ENCODE results near the gene BOLA2B.
A peak's percentile ranks its signal among the peaks of the same experiment; 100 is the strongest.
"Not testable (repeated sequence)": the region's sequence is repeated elsewhere in the genome, so short reads cannot be mapped to it uniquely, and the experiment has no call there.

Gene BOLA2B

DNA sequence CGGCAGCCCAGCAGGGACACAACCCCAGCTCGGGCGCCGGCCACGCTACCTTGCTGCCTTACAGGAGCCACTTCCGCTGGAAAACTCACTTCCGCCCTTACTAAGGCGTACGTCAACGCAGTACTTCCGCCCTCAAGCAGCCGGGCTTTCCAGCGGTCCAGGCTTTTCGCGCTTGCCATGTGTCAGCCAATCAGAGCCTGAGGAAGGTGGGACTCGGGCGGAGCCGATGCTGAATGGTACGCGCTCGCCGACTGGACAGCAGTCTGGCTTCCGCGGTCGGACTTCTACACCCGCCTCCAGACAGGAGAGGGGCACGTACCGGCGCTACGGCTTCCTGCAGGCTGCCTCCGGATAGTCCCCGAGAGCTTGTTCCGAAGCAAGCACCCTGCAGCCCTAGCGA is at the start of gene BOLA2B, which contains the start of gene SLX1A:
BOLA2B (minus strand) TSS at position 52 of the 400 bp plus-strand sequence. CDS start 71 bp downstream, outside the sequence.
SLX1A (plus strand) TSS at position 261 of the 400 bp plus-strand sequence. CDS start 210 bp downstream, outside the sequence.
- not testable (repeated sequence) for DNase-seq (ENCODE audit: low read depth)

DNA sequence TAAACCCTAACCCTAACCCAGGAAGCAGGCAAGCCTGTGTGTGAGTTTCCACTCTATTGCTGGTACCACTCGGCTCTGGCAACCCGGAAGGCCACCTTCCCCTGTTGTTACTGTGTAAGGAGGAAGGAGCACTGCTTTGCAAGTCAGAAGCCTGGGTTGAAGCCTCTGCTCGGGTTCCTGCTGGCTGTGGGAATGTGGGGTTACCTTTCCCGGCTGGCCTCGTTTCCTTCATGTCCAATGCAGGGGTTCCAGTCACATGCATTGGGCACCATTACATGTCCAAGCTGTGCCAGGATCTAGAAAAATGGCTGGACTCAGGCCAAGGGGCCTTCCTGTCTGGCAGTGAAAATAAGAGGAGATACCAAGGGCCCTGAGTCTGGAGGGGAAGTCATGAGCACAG is 23.6 kb upstream of the BOLA2B start:
- DNase-seq (ENCODE audit: low read depth), result not testable (repeated sequence)

DNA sequence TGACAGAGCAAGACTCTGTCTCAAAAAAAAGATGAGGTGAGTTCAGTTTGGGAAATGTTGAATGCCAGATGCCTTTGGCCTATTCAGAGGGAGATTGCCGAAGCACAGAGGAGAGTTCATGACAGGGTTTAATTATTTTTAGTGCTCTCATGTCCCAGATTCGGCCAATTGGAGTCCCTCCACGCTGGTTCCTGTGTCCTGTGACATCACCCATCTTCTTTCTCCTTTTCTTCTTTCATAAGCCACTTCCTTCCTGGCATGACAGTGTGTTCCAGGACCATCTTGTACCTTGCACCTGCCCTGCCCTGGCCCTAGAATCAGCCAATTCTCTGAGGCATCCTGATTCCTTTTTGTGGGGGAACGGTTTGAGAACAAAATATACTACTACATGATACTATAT is 17.9 kb upstream of the BOLA2B start:
- DNase-seq (ENCODE audit: low read depth), result not testable (repeated sequence)

DNA sequence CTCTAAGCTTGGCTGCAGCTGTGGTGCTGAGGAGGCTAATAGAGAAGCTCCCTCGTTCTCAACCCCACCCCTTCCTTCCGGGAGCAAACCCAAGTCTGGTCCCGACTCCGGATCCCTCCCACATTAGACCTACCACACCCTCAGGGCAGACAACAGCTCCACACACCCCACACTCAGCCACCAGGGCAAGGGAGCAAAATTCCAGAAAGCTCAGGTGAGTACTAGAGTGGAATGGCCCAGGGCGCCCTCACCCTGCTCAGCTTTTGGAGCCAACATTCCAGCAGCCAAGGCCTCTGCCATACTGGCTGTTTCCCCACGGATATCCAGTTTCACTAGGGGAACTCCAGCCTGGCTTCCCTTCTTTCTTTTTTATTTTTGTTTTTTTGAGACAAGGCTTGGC is 15.6 kb upstream of the BOLA2B start:
- DNase-seq (ENCODE audit: low read depth), result not testable (repeated sequence)

DNA sequence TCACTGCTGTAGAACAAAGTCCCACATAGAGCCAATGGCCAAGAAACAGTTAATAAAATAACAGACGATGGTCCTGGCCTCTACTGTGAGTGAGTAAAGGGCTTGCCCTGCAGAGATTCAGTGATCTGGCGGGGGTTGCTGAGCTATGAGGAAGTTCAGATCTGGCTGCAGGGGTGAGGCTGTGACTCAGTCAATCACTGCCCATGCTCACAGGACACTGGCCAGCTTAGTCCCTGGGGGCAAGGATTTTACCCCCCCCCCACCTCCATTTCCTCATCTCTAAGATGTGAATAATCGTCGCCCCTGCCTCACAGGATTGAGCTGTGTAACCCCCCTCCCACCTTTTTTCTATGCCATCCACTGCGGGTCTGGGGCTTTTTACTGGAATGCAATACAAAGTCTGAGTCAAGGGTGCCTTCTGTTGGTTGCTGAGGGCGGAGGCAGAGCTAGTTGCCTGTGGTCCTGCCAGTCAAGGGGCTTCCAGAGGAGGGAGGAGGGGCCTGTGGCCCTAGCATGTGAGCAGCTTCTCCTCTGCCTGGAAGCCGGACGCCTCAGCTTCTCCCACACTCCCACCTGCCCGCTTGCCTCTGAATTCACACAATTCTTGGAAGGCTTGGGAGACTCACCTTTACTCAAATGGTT is 13.7 kb upstream of the BOLA2B start:
- DNase-seq (ENCODE audit: low read depth), result not testable (repeated sequence)

DNA sequence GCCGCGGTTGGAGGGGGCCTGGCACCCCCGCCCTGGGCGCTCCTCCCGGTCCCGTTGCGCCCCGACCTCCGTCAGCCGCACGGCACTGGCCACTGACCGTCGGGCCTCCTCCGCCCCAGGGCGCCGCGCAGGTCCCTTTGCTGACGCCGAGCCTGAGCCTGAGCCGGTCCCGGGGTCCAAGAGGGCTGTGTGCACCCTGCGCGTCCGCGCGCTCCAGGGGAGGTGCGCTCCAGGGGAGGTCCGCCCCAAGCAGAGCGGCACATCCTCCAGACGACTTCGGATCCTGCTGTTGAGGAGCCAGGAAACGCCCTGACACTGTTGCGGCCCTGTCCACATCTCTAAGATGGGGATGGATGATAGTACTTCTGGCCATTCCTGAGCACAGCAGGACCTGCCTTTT is 12.8 kb upstream of the BOLA2B start:
- not testable (repeated sequence) for DNase-seq (ENCODE audit: low read depth)

DNA sequence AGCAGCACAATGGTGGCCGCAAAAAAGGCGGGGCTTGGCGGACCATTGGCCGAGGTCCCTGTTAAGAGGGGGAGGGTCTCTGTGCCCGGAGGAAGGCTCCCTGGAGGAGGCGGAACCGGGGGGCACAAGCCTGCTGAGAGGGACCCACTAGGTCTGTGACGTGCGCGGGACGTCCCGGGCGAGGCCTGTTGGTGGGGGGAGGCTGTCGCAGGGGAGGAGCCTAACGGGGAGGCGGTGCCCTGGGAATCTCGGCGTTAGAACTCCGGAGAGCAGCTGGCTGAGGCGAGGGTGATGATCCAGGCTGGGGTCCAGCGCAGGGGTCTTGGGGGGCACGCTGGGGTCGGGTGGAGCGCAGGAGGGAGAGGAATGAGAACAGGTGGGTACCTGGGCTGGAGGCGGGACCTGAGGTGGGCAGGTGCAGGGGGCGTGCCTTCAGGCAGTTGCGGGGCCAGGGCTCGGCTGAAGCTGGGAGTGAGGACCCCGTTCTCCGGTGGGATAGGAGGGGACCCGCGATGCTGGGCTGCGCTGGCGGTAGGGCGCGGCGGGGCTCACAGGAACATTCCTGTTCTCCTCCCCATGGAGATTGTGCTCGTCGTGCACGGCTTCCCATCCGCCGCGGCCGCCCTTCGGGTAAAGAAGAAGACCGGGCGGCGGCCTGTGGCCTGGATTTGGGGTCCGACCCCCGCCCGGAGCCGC is 12.2 kb upstream of the BOLA2B start:
- DNase-seq (ENCODE audit: low read depth), result not testable (repeated sequence)

DNA sequence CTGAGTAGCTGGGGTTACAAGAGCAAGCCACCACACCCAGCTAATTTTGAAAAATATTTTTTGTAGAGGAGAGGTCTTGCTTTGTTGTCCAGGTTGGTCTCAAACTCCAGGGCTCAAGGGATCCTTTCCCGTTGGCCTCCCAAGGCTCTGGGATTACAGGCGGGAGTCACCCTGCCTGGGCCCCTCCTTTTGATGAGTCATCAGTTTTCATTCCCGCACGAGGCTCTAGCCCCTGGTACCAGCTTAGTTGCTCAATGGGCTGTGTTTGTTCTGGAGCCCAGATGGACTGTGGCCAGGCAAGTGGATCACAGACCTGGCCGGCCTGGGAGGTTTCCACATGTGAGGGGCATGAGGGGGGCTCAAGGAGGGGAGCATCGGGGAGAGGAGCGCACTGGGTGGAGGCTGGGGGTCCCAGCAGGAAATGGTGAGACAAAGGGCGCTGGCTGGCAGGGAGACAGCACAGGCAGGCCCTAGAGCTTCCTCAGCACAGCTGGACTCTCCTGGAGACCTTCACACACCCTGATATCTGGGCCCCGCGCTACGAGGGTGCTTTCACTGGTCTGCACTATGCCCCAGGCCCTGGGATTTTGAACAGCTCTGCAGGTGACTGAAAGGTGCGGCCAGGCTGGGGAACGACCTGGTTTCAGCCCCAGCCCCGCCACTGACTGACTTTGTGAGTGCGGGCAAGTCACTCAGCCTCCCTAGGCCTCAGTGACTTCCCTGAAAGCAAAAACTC is 6.3 kb upstream of the BOLA2B start:
- DNase-seq (ENCODE audit: low read depth), result not testable (repeated sequence)

DNA sequence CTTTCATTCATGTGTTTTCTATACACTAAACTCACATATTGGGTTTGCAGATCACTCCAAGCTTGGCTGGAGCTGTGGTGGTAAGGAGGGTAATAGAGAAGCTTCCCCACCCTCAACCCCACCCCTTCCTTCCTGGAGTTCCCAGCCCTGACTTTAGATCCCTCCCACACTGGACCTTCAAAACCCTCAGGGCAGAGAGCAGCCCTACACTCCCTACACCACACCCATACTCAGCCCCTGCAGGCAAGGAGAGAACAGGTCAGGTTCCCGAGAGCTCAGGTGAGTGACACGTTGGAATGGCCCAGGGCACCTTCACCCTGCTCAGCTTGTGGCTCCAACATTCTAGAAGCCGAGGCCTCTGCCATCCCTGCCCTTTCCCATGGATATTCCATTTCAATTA is 5.6 kb upstream of the BOLA2B start, which contains the start of gene SULT1A3:
SULT1A3 (plus strand) TSS at position 207 of the 400 bp plus-strand sequence. CDS start 1,474 bp downstream, outside the sequence.
- not testable (repeated sequence) for DNase-seq (ENCODE audit: low read depth)

DNA sequence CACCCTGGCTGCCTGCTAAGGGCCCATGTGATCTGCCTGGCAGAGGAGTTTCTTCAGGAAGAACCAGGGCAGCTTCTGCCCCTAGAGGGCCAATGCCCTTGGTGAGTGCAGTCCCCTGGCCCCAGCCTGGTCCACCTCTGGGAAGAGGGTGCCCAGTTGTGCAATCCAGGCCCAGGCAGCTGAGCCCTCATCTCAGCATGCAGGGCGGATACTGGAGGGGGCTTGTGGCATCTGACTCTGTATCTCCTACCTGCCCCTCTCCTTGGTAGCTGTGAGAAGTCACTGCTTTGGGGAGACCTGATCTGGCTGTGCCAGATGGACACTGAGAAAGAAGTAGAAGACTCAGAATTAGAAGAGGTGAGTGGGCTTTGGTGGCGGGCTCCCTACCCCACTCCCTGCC is 3.5 kb upstream of the BOLA2B start:
- DNase-seq (ENCODE audit: low read depth), result not testable (repeated sequence)

DNA sequence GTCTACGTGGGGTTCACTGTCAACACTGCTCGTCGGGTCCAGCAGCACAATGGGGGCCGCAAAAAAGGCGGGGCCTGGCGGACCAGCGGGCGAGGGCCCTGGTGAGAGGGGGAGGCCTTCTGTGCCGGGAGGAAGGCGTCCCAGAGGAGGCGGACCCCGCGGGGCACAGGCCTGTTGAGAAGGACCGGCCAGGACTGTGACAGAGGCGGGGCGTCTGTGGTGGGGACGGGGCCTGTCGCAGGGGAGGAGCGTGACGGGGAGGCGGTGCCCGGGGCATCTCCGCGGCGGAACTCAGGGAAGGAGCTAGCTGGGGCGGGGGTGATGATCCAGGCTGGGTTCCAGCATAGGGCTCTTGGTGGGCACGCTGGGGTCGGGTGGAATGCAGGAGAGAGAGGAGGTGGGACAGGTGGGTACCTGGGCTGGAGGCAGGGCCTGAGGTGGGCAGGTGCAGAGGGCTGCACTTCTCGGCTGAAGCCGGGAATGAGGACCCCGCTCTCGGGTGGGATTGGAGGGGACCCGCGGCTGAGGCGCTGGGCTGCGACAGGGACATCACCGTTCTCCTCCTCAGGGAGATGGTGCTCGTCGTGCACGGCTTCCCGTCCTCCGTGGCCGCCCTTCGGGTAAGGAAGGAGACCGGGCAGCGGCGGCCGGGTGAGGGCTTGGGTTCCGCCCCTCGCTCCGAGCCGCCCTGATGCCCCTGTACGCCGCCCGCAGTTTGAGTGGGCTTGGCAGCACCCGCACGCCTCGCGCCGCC is 883 bp upstream of the BOLA2B start:
- DNase-seq (ENCODE audit: low read depth), result not testable (repeated sequence)

DNA sequence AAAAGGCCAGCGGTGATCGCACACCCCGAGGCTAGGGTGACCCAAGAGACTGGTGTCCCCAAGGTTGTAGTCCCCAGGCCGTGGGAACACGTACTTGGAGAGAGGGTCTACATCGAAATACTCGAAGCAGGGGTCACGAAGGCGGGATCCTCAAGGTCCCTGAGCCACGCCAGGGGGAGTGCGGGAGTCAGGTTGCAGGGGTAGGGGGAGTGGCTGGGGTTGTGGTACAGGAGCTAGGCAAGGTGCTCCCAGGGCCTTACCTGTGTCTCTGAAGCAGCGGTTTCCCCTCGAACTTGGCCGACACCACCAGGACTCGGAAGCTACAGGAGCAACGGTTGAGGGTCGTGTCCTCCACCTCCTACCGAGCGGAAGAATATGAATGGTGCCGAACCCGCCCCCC is 368 bp downstream of the BOLA2B start:
- DNase-seq (ENCODE audit: low read depth), result not testable (repeated sequence)

DNA sequence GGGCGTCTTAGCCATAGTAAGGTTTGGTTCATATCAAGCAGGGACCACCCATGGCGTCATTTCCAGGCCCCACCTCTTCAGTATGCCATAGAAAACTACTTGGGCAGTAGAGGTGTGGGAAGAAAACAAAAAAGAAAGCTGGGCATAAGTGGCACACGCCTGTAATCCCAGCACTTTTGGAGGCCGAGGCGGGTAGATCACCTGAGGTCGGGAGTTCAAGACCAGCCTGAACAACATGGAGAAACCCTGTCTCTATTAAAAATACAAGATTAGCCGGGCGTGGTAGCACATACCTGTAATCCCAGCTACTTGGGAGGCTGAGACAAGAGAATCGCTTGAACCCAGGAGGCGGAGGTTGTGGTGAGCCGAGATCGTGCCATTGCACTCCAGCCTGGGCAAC is 2.3 kb downstream of the BOLA2B start:
- DNase-seq (ENCODE audit: low read depth), result not testable (repeated sequence)

DNA sequence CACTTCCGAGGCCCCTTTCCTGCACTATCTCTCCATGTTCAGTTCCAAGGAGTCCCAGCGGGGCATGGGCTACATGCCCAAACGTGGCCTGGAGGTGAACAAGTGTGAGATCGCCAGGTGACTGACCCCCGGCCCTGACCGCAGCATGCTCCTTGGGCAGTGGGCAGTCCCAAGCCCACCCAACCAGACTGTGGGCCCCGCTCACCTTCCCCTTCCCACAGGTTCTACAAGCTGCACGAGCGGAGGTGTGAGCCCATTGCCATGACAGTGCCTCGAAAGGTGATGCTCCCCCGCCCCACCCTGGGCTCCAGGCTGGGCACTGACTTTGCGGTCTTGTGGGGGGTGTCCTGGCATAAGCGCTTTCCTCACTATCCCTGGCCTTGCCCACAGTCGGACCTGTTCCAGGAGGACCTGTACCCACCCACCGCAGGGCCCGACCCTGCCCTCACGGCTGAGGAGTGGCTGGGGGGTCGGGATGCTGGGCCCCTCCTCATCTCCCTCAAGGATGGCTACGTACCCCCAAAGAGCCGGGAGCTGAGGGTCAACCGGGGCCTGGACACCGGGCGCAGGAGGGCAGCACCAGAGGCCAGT is 5.4 kb downstream of the BOLA2B start:
- no peak for DNase-seq (ENCODE audit: low read depth)

DNA sequence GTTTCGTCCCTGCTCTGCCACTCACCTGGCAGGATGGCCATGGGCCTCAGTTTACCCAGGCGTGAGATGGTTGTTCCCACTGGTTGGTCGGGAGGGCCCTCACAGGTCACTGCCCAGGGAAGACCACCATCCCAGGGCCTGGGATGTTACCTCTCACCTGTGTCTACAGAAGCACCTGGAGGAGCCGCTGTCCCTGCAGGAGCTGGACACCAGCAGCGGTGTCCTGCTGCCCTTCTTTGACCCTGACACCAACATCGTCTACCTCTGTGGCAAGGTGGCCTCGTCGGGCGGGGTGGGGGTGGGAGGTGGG is 6.0 kb downstream of the BOLA2B start:
- no peak for DNase-seq (ENCODE audit: low read depth)

DNA sequence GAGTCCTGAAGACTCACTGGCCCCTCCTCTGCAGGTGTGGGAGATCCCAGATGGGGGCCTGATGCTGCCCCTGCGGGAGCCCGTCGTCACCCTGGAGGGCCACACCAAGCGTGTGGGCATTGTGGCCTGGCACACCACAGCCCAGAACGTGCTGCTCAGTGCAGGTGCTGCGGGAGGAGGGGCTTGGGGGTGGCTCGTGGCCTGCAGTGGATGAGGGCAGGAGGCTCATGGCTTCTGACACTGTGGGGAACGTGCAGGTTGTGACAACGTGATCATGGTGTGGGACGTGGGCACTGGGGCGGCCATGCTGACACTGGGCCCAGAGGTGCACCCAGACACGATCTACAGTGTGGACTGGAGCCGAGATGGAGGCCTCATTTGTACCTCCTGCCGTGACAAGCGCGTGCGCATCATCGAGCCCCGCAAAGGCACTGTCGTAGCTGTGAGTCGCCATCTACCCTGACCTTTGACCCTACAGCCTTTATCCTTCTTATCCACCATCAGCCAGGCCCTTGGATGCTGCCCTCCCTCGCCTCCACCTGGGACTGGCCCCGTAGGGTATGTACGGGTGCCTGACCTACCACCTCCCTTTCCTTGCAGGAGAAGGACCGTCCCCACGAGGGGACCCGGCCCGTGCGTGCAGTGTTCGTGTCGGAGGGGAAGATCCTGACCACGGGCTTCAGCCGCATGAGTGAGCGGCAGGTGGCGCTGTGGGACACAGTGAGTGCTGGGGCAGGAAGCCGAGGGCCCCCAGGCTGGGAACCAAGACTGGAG is 6.5 kb downstream of the BOLA2B start:
- peak; percentile 28 for DNase-seq (ENCODE audit: low read depth)

DNA sequence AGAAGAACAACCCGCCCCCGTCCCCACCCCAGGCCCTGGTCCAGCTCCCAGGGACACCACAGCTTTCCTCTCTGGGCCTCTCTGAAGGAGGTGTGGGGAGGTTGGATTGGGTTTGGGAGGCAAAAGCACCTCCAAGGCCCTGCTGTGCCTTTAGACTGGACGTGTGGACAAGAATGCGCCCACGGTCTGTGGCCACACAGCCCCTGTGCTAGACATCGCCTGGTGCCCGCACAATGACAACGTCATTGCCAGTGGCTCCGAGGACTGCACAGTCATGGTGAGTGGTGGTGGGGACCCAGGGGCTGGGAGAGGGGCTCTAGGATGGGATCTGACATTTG is 7.1 kb downstream of the BOLA2B start:
- no peak for DNase-seq (ENCODE audit: low read depth)

DNA sequence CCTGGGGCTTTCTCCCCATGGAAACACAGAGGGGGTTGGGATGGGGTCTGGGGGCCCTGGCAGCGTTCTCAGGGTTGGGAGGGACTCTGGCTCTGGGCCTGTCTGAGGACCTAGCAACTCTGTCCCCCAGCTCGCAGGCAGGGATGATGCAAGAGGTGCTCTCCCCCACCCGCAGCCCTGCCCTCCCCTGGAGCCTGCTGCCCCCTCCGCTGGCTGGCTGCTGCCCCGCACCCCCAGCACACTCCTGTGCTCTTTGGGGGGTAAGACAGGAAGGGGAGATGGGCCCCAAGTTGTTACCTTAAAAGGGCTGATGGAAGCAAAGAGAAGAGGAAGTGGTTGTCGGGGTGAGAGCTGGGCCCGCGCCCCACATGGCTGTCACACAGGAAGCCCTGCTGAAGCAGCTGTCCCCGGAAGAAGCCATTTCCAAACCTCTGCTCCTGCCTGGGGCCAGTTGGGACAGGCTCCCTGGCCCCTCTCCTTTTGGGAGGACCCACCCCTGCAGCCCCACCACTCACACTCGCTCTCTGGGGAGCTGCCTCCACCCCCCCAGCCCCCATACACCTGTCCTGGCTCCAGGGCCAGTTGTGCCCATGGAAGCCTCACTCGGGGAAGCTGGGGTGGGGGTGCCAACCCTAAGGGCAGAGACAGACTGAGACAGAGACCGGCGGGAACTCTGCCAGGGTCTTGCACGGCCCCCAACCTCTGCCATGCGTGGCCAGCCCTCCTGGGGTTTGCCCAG is 7.6 kb downstream of the BOLA2B start:
- no peak for DNase-seq (ENCODE audit: low read depth)

DNA sequence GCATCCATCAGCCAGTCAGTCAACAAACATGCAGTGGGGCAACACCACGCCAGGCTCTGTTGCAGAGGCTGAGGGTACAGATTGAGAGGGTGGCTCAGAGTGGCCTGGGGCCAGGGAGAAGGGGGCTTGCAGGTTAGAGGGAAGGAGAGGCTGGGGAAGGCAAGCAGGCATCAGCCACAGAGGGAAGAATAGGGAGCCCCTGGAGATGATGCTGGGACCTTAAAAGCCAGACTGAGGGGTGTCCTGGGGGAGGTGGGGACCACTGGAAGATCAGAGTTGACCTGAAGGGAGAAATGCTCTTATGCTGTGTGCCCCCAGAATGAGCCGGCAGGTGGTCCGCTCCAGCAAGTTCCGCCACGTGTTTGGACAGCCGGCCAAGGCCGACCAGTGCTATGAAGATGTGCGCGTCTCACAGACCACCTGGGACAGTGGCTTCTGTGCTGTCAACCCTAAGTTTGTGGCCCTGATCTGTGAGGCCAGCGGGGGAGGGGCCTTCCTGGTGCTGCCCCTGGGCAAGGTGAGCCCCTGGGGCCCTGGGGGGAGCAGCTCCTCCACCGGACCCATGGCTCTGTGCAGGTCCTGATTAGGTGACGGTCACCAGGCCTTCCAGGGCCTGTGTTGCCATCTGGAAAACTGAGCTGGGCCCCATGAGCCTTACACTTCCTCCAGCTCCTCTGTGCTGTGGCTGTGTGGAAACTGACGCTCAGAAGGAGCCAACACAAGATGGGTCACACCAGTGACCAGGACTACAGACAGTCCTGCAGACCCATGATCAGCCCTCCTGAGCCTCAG is 8.4 kb downstream of the BOLA2B start:
- no peak for DNase-seq (ENCODE audit: low read depth)

Measured in iris pigment epithelial cell (primary cell).